GM10847 (cell line): ENCODE measurements around the gene KITLG.

ENCODE experiments used
- POLR2A ChIP-seq: IDR thresholded peaks from 2 replicates; pipeline ENCODE4 v1.6.1; 2011; ENCODE audit not compliant: insufficient read length; ENCODE audit errors: extremely low read depth

Gene KITLG

GRCh38 chr12:88520436-88520820 lies 59.8 kb downstream of the KITLG start:
- no peak for TF ChIP-seq POLR2A

- TF ChIP-seq POLR2A, result no peak
Measured at GRCh38 chr12:88519802-88520435, 60.4 kb downstream of the KITLG start.

- TF ChIP-seq POLR2A, result no peak
Measured at GRCh38 chr12:88518863-88519403, 61.3 kb downstream of the KITLG start.

- TF ChIP-seq POLR2A, result no peak
Measured at GRCh38 chr12:88516811-88517210, 63.5 kb downstream of the KITLG start.

- no peak for TF ChIP-seq POLR2A
Measured at GRCh38 chr12:88510843-88511242, 69.4 kb downstream of the KITLG start.

- TF ChIP-seq POLR2A, result no peak
Measured at GRCh38 chr12:88509851-88510250, 70.4 kb downstream of the KITLG start.

- no peak for TF ChIP-seq POLR2A
Measured at GRCh38 chr12:88509347-88509746, 70.9 kb downstream of the KITLG start.

GRCh38 chr12:88507270-88507669 lies 73.0 kb downstream of the KITLG start:
- TF ChIP-seq POLR2A, result no peak

- TF ChIP-seq POLR2A, result no peak
Measured at GRCh38 chr12:88505696-88506095, 74.6 kb downstream of the KITLG start.

GRCh38 chr12:88503281-88503703 lies 77.0 kb downstream of the KITLG start:
- no peak for TF ChIP-seq POLR2A

- TF ChIP-seq POLR2A, result no peak
Measured at GRCh38 chr12:88501972-88502938, 78.0 kb downstream of the KITLG start.

GRCh38 chr12:88496891-88497371 lies 83.3 kb downstream of the KITLG start:
- no peak for TF ChIP-seq POLR2A

- TF ChIP-seq POLR2A, result no peak
Measured at GRCh38 chr12:88496429-88496828, 83.8 kb downstream of the KITLG start.

- TF ChIP-seq POLR2A, result no peak
Measured at GRCh38 chr12:88495031-88495430, 85.2 kb downstream of the KITLG start.

- TF ChIP-seq POLR2A, result no peak
Measured at GRCh38 chr12:88494520-88494919, 85.8 kb downstream of the KITLG start.

- no peak for TF ChIP-seq POLR2A
Measured at GRCh38 chr12:88493636-88494035, 86.6 kb downstream of the KITLG start.
